ENCODE results near the gene AEN.

AEN gene, protein sequence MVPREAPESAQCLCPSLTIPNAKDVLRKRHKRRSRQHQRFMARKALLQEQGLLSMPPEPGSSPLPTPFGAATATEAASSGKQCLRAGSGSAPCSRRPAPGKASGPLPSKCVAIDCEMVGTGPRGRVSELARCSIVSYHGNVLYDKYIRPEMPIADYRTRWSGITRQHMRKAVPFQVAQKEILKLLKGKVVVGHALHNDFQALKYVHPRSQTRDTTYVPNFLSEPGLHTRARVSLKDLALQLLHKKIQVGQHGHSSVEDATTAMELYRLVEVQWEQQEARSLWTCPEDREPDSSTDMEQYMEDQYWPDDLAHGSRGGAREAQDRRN

DNA sequence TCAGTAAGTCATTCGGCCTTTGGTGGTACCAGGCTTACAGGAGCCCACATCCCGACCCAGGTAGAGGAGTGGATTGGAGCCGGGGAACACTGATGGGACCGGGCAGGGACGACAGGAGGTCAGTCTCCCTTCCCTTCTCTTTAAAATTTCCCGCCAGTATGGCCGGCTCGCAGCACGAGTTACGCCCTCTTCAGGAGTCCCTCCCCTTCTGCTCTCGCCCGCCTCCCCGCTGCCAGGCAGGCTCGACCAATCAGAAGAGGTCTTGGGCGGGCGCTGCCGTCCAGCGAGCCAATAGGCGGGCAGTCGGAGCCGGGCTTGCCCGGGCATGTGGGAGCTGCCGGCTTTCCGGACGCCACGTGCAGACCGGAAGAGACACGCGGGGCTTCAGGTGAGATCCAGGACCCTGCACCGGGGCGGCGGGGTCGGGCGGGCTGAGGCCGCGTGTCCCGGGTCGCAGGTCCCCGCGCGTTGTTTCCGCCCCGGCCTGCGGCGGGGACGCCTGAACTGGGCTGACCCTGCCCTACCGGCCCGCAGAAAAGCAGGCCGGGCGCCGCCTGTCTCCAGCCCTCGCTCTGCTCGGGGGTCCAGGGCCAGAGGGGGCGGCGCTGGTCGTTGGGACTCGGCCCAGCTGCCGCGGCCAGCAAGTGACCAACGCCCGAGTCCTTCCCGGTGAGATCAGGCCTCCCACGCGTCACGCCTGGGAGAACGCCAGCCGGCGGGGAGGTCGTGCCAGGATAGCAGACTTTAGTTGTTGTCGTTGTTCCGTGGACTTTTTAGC is at the start of gene AEN:
AEN (plus strand) TSS at position 346 of the 778 bp plus-strand sequence. CDS start 4,870 bp downstream, outside the sequence.
- H3K4me3 Mint-ChIP-seq: peak within 1 kb of the TSS; percentile 95
- no peaks in the 10 kb centered on the region for H3K9me3 Mint-ChIP-seq
- peak within 1 kb of the TSS; percentile 97 for H3K27ac Mint-ChIP-seq
- peaks cover 16% of the 10 kb centered on the region for H3K36me3 Mint-ChIP-seq (ENCODE audit: low read depth)
- peaks cover 33% of the 10 kb centered on the region for H3K4me1 Mint-ChIP-seq (ENCODE audit: low read depth)
- H3K27me3 Mint-ChIP-seq (ENCODE audit: low read depth): no peaks in the 10 kb centered on the region

DNA sequence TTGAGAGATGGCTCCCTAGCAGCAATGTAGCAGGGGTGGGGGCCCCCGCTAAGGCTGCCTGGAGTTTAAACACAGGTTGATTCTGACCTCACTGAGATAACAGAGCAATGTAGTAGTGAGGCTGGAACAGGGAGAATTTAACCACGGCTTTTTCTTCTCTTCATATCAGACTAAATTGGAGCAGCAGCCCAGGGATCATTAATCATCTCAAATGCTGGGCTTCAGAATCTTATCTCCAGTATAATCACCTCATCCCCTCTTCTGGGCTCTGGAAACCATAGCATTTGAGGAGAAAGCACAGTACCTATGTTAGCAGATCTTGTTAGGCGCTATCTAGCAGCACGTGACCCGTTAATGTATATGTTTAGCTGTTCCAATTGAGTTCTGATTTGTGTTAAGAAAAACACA is 49.3 kb upstream of the AEN start:
- H3K27ac Mint-ChIP-seq: no peak overlapping the region
- H3K27me3 Mint-ChIP-seq (ENCODE audit: low read depth): peaks cover 8% of the 10 kb centered on the region
- no peaks in the 10 kb centered on the region for H3K36me3 Mint-ChIP-seq (ENCODE audit: low read depth)
- H3K4me1 Mint-ChIP-seq (ENCODE audit: low read depth): no peaks in the 10 kb centered on the region
- no peak overlapping the region for H3K4me3 Mint-ChIP-seq
- no peaks in the 10 kb centered on the region for H3K9me3 Mint-ChIP-seq

GRCh38 chr15:88574077-88574476 is 47.1 kb upstream of the AEN start:
- no peak overlapping the region for H3K4me3 Mint-ChIP-seq
- no peaks in the 10 kb centered on the region for H3K36me3 Mint-ChIP-seq (ENCODE audit: low read depth)
- H3K27me3 Mint-ChIP-seq (ENCODE audit: low read depth): peaks cover 8% of the 10 kb centered on the region
- H3K4me1 Mint-ChIP-seq (ENCODE audit: low read depth): no peaks in the 10 kb centered on the region
- no peaks in the 10 kb centered on the region for H3K9me3 Mint-ChIP-seq
- no peak overlapping the region for H3K27ac Mint-ChIP-seq

- Mint-ChIP-seq H3K27me3 (ENCODE audit: low read depth) (peaks cover 7% of the 10 kb centered on the region), H3K36me3 (ENCODE audit: low read depth) (no peaks in the 10 kb centered on the region), H3K4me3 (no peak overlapping the region), H3K4me1 (ENCODE audit: low read depth) (no peaks in the 10 kb centered on the region), H3K27ac (no peak overlapping the region), H3K9me3 (no peaks in the 10 kb centered on the region)
Measured at GRCh38 chr15:88574655-88575054, 46.5 kb upstream of the AEN start.

DNA sequence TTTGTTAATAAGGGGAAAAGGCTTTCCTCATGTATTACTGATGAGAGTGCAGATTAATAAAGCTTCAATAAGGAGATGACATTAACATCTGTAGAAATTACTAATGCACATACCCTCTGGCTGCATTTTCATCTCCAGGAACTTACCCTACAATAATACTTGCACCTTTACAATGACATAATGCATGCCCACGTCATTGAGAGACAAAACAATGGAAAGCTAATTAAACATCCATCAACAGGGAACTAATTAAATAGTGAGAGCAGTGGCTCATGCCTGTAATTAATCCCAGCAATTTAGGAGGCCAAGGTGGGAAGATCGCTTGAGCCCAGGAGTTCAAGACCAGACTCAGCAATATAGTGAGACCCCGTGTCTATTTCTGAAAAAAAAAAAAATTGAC is 41.8 kb upstream of the AEN start:
- Mint-ChIP-seq H3K4me3 (no peak overlapping the region), H3K27ac (no peak overlapping the region), H3K36me3 (ENCODE audit: low read depth) (no peaks in the 10 kb centered on the region), H3K9me3 (no peaks in the 10 kb centered on the region), H3K27me3 (ENCODE audit: low read depth) (peaks cover under 1% of the 10 kb centered on the region), H3K4me1 (ENCODE audit: low read depth) (no peaks in the 10 kb centered on the region)

DNA sequence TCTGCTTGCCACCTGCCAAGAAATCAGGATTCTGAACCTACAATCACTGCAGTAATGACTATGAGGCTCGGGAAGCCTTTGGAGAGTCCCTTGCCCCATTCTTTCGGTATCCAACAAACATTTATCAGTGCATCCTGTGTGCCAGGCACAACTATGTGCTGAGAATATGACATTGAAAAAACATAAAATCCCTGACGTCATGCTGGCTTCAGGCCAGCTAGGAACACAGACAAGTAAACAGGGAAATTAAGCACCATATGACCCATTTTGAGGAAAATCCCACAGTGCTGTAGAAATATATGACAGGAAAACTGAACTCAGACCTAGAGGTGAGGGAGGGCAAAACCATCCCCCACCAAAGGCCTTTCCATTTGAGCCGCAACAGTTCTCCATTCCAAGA is 40.6 kb upstream of the AEN start:
- Mint-ChIP-seq H3K27ac (no peak overlapping the region), H3K9me3 (no peaks in the 10 kb centered on the region), H3K4me1 (ENCODE audit: low read depth) (no peaks in the 10 kb centered on the region), H3K4me3 (no peak overlapping the region), H3K36me3 (ENCODE audit: low read depth) (no peaks in the 10 kb centered on the region), H3K27me3 (ENCODE audit: low read depth) (peaks cover 6% of the 10 kb centered on the region)

GRCh38 chr15:88586401-88587162 is 34.6 kb upstream of the AEN start:
- H3K9me3 Mint-ChIP-seq: no peaks in the 10 kb centered on the region
- no peaks in the 10 kb centered on the region for H3K4me1 Mint-ChIP-seq (ENCODE audit: low read depth)
- H3K4me3 Mint-ChIP-seq: no peak overlapping the region
- no peaks in the 10 kb centered on the region for H3K36me3 Mint-ChIP-seq (ENCODE audit: low read depth)
- peaks cover 18% of the 10 kb centered on the region for H3K27me3 Mint-ChIP-seq (ENCODE audit: low read depth)
- H3K27ac Mint-ChIP-seq: no peak overlapping the region

- H3K27me3 Mint-ChIP-seq (ENCODE audit: low read depth): peaks cover 21% of the 10 kb centered on the region
- no peaks in the 10 kb centered on the region for H3K36me3 Mint-ChIP-seq (ENCODE audit: low read depth)
- H3K4me1 Mint-ChIP-seq (ENCODE audit: low read depth): no peaks in the 10 kb centered on the region
- no peak overlapping the region for H3K27ac Mint-ChIP-seq
- no peak overlapping the region for H3K4me3 Mint-ChIP-seq
- H3K9me3 Mint-ChIP-seq: no peaks in the 10 kb centered on the region
Measured at GRCh38 chr15:88590759-88591158, 30.4 kb upstream of the AEN start.

DNA sequence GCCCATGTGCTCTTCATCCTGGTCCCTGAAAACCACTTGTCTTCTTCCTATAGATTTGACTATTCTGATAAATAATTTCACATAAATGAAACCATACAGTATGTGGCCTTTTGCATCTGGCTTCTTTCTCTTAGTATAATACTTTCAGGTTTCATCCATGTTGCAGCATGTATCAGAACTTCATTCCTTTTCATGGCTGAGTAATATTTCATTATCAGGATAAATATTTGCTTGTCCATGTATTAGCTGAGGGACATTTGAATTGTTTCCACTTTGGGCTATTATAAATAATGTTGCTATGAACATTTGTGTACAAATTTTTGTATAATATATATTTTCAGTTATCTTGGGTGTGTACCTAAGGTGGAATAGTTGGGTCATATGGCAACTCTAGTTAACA is 29.8 kb upstream of the AEN start:
- no peak overlapping the region for H3K4me3 Mint-ChIP-seq
- H3K27me3 Mint-ChIP-seq (ENCODE audit: low read depth): peaks cover 19% of the 10 kb centered on the region
- H3K9me3 Mint-ChIP-seq: no peaks in the 10 kb centered on the region
- no peak overlapping the region for H3K27ac Mint-ChIP-seq
- H3K36me3 Mint-ChIP-seq (ENCODE audit: low read depth): no peaks in the 10 kb centered on the region
- H3K4me1 Mint-ChIP-seq (ENCODE audit: low read depth): no peaks in the 10 kb centered on the region

DNA sequence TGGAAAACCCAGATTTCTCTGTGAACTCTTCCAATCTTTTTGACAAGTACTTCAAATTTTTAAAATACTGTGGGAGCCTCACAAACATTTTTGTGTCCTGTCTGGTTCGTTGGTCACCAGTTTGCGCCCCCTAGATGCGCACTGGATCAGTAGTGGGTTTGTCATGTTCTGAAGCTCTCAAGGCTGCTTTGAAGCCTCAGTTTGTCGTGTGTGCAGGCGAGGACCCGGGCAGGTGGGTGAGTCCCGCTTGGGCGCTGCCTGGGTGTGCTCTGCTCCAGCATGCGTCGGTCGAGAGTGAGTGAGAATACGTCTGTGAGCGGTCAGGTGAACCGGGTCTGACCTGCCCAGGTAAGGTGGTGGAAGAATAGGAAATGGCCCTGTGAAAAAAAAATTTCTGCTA is 17.3 kb upstream of the AEN start:
- Mint-ChIP-seq H3K27me3 (ENCODE audit: low read depth) (peaks cover 70% of the 10 kb centered on the region), H3K9me3 (no peaks in the 10 kb centered on the region), H3K4me1 (ENCODE audit: low read depth) (peaks cover 3% of the 10 kb centered on the region), H3K36me3 (ENCODE audit: low read depth) (no peaks in the 10 kb centered on the region), H3K27ac (no peak overlapping the region), H3K4me3 (no peak overlapping the region)

- Mint-ChIP-seq H3K36me3 (ENCODE audit: low read depth) (no peaks in the 10 kb centered on the region), H3K27ac (no peak overlapping the region), H3K9me3 (no peaks in the 10 kb centered on the region), H3K4me1 (ENCODE audit: low read depth) (peaks cover 3% of the 10 kb centered on the region), H3K27me3 (ENCODE audit: low read depth) (peaks cover 77% of the 10 kb centered on the region), H3K4me3 (no peak overlapping the region)
Measured at GRCh38 chr15:88604381-88605188, 16.6 kb upstream of the AEN start.

DNA sequence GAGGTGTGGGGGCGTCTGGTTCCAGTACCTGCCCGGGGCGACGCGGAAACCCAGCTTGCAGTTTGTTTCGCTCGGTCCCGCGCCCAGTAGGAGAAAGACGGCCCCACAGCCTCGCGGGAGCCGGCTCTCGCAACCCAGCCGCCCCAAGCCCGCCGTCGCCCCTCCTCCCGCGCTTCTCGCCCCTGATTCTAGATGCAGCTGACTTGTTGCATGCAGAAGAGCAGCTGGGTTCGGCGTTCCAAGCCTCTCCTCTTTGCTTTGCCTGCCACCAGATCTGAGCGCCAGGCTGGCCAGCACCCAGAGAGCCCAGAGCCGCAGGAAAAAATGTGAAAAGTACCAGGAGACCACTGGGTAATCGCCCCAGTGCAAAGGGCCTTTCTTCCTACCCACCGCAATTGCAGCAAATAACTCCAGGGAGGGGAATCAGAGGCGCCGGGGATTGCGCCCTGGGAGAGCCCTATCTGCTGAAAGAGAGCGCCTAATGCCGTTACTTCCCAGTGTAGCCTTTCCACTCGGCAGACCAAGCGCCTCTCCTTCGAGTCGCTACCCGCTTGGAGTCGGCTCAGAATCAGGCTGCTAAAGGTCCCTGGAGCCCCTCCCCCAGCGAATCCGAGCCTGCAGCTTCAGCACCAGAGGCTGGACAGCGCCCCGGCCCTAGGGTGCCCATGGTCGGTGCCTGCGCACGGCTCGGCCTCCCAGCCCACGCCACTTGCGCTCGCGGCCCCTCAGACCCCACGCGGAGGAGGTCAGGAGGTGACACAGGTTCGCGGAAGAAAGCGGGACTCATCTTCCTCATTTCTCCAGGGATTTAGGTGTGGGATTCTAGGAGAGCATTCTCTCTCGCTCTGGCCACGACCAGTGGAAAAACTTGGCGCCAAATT is 15.7 kb upstream of the AEN start:
- H3K27ac Mint-ChIP-seq: no peak overlapping the region
- H3K4me3 Mint-ChIP-seq: no peak overlapping the region
- H3K27me3 Mint-ChIP-seq (ENCODE audit: low read depth): peaks cover 83% of the 10 kb centered on the region
- no peaks in the 10 kb centered on the region for H3K36me3 Mint-ChIP-seq (ENCODE audit: low read depth)
- peaks cover 3% of the 10 kb centered on the region for H3K4me1 Mint-ChIP-seq (ENCODE audit: low read depth)
- no peaks in the 10 kb centered on the region for H3K9me3 Mint-ChIP-seq

- Mint-ChIP-seq H3K27ac (no peak overlapping the region), H3K36me3 (ENCODE audit: low read depth) (no peaks in the 10 kb centered on the region), H3K27me3 (ENCODE audit: low read depth) (peaks cover 85% of the 10 kb centered on the region), H3K9me3 (no peaks in the 10 kb centered on the region), H3K4me1 (ENCODE audit: low read depth) (peaks cover 3% of the 10 kb centered on the region), H3K4me3 (no peak overlapping the region)
Measured at GRCh38 chr15:88606070-88606794, 14.9 kb upstream of the AEN start.
